Uterus (tissue), 2 donors: ENCODE measurements around the gene DLG5.

ENCODE experiments used
- CTCF ChIP-seq, 4 experiments: fragments of 200-600 bp in 2 of 4; fragments of 450-650 bp in 2 of 4; sonication (generic) in 2 of 4; IDR thresholded peaks; one replicate each; pipeline ENCODE4 v1.5.1; 2016 to 2019; ENCODE audit warnings: antibody characterized with exemption in 4 of 4, mild to moderate bottlenecking in 2 of 4, moderate library complexity in 1 of 4
- POLR2A ChIP-seq, 2 donors: fragments of 450-650 bp; IDR thresholded peaks; one replicate each; pipeline ENCODE4 v1.6.1; 2016; ENCODE audit warnings: antibody characterized with exemption in 2 of 2, mild to moderate bottlenecking in 1 of 2, moderate library complexity in 1 of 2

DNA sequence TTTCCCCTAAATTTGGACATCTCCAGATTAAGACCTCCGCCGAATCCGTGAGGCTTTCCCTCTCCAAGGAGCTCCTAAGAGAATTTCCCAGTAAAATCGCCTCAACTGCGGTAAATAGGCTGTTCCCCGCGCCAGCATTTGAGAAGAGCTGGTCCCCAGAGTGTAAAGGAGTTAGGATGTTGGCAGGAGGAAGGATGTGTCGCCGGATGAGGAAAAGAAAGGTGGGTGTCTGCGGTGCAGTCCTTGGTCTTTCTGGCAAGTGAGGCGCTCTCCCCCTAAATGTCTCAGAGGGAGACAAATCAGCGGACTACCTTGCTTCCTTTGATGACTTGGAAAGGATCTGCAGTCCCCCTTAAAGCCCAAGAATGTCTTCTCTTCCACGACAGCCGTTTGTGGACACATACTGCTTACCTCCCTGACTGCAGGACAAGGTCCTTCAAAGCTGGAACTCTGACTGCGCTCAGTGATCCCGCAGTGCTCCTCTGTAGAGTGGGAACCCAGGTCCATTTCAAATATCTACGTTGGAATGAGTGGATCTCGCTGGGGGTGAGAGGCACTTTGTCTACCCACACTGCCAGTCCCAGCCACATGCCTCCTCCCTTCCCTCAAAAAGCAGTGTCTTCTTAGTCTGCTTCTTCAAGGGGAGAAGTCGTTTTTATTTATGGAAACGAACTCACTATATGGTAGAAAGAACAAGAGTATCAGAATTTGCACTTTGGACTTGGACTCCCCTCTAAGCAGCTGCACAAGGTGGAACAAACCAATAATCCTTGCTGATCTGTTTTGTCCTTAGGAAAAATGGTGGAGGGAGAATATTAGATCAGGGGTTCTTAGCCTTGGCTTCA, 1.1 kb upstream of the DLG5 start:
- TF ChIP-seq CTCF (IDR thresholded peaks at IDR 0.05), result no peak
- TF ChIP-seq POLR2A (IDR thresholded peaks at IDR 0.05), result no peak
